Activated CD4-positive, alpha-beta T cell treated with anti-CD3 and anti-CD28 coated beads for 48 hours (primary cell): ENCODE data around the gene FAM3A.

Source experiments
- DNase-seq: peaks from one replicate; pipeline ENCODE4 v3.0.0-alpha.2; 2020

Gene FAM3A

GRCh38 chrX:154532690-154533089 is 16.7 kb upstream of the FAM3A start:
- DNase-seq: no peak

- DNase-seq: no peak
These were observed 15.6 kb upstream of the FAM3A start for GRCh38 chrX:154531626-154532025.

- no peak for DNase-seq
These were observed 14.3 kb upstream of the FAM3A start for GRCh38 chrX:154530286-154530685.

- DNase-seq: no peak
These were observed 13.2 kb upstream of the FAM3A start for GRCh38 chrX:154529206-154529612.

GRCh38 chrX:154526901-154527675 is 11.1 kb upstream of the FAM3A start:
- DNase-seq: peak; percentile 73

- no peak for DNase-seq
These were observed 9.8 kb upstream of the FAM3A start for GRCh38 chrX:154525606-154526490.

- DNase-seq: no peak
These were observed 3.4 kb upstream of the FAM3A start for GRCh38 chrX:154519389-154519788.

GRCh38 chrX:154517101-154517781 is 1.2 kb upstream of the FAM3A start:
- no peak for DNase-seq

- no peak for DNase-seq
These were observed 646 bp upstream of the FAM3A start for GRCh38 chrX:154516656-154517100.

GRCh38 chrX:154515090-154515965 is 704 bp downstream of the FAM3A start:
- peak; percentile 32 for DNase-seq

GRCh38 chrX:154513716-154514115 is 2.3 kb downstream of the FAM3A start:
- no peak for DNase-seq

- no peak for DNase-seq
These were observed 3.0 kb downstream of the FAM3A start for GRCh38 chrX:154512879-154513553.

- no peak for DNase-seq
These were observed 4.3 kb downstream of the FAM3A start for GRCh38 chrX:154511761-154512160.

GRCh38 chrX:154509455-154509854 is 6.6 kb downstream of the FAM3A start:
- DNase-seq: no peak

- DNase-seq: no peak
These were observed 7.7 kb downstream of the FAM3A start for GRCh38 chrX:154508384-154508745.

- no peak for DNase-seq
These were observed 8.2 kb downstream of the FAM3A start for GRCh38 chrX:154507673-154508383.

GRCh38 chrX:154506483-154507332 is 9.3 kb downstream of the FAM3A start:
- DNase-seq: no peak

GRCh38 chrX:154505734-154506133 is 10.3 kb downstream of the FAM3A start:
- DNase-seq: no peak

GRCh38 chrX:154502989-154503388 is 13.0 kb downstream of the FAM3A start:
- no peak for DNase-seq

GRCh38 chrX:154502098-154502497 is 13.9 kb downstream of the FAM3A start:
- DNase-seq: no peak
